ENCODE measurements around the gene GNAZ.
A peak's percentile ranks its signal among the peaks of the same experiment; 100 is the strongest.

GNAZ gene

DNA sequence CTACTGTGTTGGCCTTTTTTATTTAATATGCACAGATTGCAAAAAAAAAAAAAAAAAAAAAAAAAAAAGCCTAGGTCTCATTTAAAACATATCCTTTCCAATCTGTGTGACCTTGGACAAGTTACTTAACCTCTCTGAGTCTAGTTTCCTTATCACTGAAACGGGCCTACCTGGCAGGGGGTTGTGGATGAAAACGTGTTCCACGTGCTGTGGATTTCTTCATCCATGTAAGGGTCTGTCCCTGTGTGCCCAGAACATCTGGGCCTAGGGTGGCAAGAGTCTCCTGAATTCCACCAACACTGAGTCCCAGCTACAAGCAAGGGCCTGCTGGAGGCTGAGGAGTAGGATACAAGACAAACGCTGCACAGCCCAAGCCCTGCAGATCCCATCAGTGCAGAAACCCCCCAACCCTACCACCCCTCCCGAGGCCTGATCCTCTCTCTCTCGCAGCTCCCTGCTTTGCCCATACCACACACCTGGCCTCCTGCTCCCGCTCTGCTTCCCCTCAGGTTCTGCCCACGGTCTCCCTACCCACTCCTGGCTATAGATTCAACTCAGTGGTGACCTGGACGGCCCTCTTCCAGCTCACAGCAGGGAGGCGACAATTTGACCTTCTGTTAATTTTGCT is 4.7 kb upstream of the GNAZ start:
- Histone ChIP-seq H3K4me3 (no peak overlapping the region), H3K9ac (ENCODE audit: insufficient read length) (no peak overlapping the region)
- DNase-seq (ENCODE audit: low read depth, low spot score) = no peak

DNA sequence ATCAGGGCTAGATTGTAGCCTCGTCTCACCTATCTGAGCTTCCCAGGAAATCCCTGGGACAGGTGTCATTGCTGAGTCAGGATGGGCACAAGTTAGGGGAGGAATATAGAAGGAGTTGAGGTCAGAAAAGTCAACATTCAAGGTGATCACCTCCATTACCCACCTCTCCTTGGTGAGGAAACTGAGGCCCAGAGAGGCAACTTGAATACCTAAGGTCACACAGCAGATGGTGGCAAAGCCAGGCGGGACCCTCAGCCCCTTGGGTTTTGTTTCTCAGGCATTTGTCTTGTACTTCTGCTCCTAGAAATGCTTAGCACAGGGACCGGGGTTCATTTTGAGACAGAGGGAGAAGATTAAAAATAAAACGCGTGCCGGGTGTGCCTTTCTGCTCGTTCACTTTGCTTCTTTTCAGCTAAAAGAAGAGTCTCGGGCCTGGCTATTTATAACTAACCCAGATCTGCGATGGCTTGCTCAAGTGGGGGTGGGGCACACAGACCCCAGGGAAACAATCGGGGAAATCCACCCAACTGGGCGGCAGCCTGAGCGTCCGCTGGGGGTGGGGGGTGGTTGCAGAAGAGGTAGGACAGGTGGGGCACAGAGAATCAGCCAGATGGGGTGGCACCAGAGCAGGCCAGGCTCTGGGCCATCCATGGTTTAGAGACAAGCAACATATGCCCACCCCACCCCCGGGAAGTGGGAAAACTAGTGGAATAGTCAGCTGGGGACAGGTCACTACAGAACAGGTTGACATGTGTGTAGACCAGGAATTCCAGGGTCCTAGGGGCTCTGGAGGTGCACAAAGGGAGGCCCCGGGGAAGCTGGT is 3.9 kb upstream of the GNAZ start:
- Histone ChIP-seq H3K27ac (no peak overlapping the region), H3K9ac (ENCODE audit: insufficient read length) (no peak overlapping the region)

More for the DNA sequence above, 4.7 kb upstream of the GNAZ start:
- H3K9me3 ChIP-seq (ENCODE audit: low read depth, low read length) = no peaks in the 10 kb centered on the region
- no peak for TF ChIP-seq FOXP2 (optimal IDR thresholded peaks at IDR 0.05; ENCODE audit: control extremely low read depth, extremely low read length, insufficient read depth)
- no peak for TF ChIP-seq EZH2 (IDR thresholded peaks at IDR 0.05)
- TF ChIP-seq POLR2AphosphoS5 (IDR thresholded peaks at IDR 0.05; ENCODE audit: borderline replicate concordance, low read depth, low read length) = no peak
- H3K27ac ChIP-seq = no peak overlapping the region
- no peaks in the 10 kb centered on the region for H3K36me3 ChIP-seq (ENCODE audit: insufficient read depth, low read length)

DNA sequence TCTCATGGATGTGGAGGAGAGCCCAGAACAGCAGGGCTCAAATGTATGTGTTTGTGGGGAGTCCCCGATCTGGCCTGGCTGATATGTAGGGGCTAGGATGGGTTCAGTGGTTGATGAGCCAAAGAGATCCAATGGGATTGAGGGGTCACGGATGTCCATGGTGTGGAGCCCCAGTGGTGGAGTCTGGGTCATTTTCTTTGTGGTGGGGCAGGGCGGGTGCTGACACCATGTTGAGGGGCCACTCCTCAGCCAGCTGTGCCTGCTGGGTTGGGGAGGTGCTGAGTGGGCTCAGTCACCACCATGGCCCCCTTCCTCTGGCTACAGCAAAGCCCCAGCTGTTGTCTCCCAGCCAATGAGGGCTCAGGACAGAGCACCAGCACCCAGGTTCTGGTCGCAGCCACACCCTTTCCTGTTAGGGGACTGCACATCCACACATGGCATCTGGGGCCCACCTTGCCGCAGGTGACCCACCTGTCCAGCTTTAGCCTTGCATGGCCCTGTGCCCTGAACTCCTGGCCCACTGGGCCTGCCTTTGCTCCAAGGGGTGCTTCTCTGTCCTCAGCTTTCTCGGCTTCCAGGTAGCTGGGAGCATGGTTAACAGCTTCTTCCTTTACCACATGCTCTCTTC is 3.2 kb upstream of the GNAZ start:
- H3K4me3 ChIP-seq = no peak overlapping the region
- H3K36me3 ChIP-seq (ENCODE audit: insufficient read depth, low read length) = no peaks in the 10 kb centered on the region
- H3K9ac ChIP-seq (ENCODE audit: insufficient read length) = no peak overlapping the region
- no peak overlapping the region for H3K27ac ChIP-seq
- no peak for TF ChIP-seq EZH2 (IDR thresholded peaks at IDR 0.05)
- no peak for TF ChIP-seq POLR2AphosphoS5 (IDR thresholded peaks at IDR 0.05; ENCODE audit: borderline replicate concordance, low read depth, low read length)
- no peak for TF ChIP-seq FOXP2 (optimal IDR thresholded peaks at IDR 0.05; ENCODE audit: control extremely low read depth, extremely low read length, insufficient read depth)
- DNase-seq (ENCODE audit: low read depth, low spot score) = no peak
- no peaks in the 10 kb centered on the region for H3K9me3 ChIP-seq (ENCODE audit: low read depth, low read length)

More for the DNA sequence above, 3.9 kb upstream of the GNAZ start:
- no peak for DNase-seq (ENCODE audit: low read depth, low spot score)
- TF ChIP-seq POLR2AphosphoS5 (IDR thresholded peaks at IDR 0.05; ENCODE audit: borderline replicate concordance, low read depth, low read length) = no peak
- TF ChIP-seq EZH2 (IDR thresholded peaks at IDR 0.05) = no peak
- TF ChIP-seq FOXP2 (optimal IDR thresholded peaks at IDR 0.05; ENCODE audit: control extremely low read depth, extremely low read length, insufficient read depth) = no peak
- Histone ChIP-seq H3K36me3 (ENCODE audit: insufficient read depth, low read length) (no peaks in the 10 kb centered on the region), H3K4me3 (no peak overlapping the region), H3K9me3 (ENCODE audit: low read depth, low read length) (no peaks in the 10 kb centered on the region)

DNA sequence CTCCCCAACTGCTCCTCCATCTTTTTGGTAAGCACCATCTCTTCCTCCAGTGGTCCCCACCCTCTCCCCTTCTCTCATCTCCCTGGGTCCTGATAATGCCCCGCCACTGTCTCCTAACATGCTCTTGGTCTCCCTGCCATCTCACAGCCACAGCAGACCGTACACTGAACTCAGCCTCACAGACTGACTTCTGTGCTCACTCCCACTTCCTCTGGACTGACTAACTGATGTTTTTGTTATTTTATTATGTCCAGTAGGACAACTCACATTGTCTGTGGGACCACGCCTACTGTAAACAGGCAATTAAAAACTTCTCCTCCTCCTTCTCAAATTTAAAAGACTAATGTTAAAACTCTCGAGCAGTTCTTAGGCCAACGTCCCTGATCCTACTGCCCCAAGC is 2.6 kb upstream of the GNAZ start:
- DNase-seq (ENCODE audit: low read depth, low spot score) = no peak
- no peak overlapping the region for H3K4me3 ChIP-seq
- no peaks in the 10 kb centered on the region for H3K36me3 ChIP-seq (ENCODE audit: insufficient read depth, low read length)
- TF ChIP-seq FOXP2 (optimal IDR thresholded peaks at IDR 0.05; ENCODE audit: control extremely low read depth, extremely low read length, insufficient read depth) = no peak
- no peak for TF ChIP-seq EZH2 (IDR thresholded peaks at IDR 0.05)
- no peak for TF ChIP-seq POLR2AphosphoS5 (IDR thresholded peaks at IDR 0.05; ENCODE audit: borderline replicate concordance, low read depth, low read length)
- H3K9ac ChIP-seq (ENCODE audit: insufficient read length) = no peak overlapping the region
- H3K9me3 ChIP-seq (ENCODE audit: low read depth, low read length) = no peaks in the 10 kb centered on the region
- no peak overlapping the region for H3K27ac ChIP-seq

DNA sequence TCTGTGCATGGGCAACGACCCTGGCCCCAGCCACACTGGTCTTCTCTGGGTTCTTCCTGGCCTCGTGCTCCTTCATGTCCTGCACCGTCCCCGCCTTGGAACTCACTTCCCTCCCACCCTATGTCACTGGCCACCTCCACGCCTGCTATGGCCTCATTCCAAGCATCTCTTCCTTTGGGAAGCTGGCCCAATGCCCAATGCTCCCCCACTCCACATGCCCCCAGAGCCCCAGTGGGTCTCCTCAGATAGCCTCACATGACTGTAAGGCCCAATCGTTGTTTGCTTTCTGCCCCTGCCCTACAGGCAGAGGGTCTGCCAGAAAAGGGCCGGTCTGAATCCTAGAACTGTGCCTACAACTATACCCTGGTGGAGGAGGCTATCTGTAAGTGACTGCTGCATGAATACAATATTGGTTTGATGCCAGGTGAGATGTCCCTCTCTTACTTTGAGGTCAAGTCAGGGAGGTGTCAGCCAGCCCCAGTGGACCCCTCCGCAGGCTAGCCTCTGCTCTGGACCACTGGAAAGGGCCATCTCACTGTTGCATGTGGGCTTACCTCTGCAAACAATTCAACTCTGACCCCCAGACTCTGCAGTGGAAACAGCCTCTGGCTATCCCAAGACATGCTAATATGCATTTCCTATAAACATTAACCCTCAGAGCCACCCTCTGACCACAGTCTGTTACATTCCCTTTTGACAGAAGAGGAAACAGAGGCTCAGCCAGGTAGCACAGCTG is 2.1 kb upstream of the GNAZ start:
- no peak overlapping the region for H3K4me3 ChIP-seq
- DNase-seq (ENCODE audit: low read depth, low spot score) = no peak
- H3K9me3 ChIP-seq (ENCODE audit: low read depth, low read length) = no peaks in the 10 kb centered on the region
- TF ChIP-seq FOXP2 (optimal IDR thresholded peaks at IDR 0.05; ENCODE audit: control extremely low read depth, extremely low read length, insufficient read depth) (no peak), POLR2AphosphoS5 (IDR thresholded peaks at IDR 0.05; ENCODE audit: borderline replicate concordance, low read depth, low read length) (no peak), EZH2 (IDR thresholded peaks at IDR 0.05) (no peak)
- H3K9ac ChIP-seq (ENCODE audit: insufficient read length) = no peak overlapping the region
- no peak overlapping the region for H3K27ac ChIP-seq
- no peaks in the 10 kb centered on the region for H3K36me3 ChIP-seq (ENCODE audit: insufficient read depth, low read length)

DNA sequence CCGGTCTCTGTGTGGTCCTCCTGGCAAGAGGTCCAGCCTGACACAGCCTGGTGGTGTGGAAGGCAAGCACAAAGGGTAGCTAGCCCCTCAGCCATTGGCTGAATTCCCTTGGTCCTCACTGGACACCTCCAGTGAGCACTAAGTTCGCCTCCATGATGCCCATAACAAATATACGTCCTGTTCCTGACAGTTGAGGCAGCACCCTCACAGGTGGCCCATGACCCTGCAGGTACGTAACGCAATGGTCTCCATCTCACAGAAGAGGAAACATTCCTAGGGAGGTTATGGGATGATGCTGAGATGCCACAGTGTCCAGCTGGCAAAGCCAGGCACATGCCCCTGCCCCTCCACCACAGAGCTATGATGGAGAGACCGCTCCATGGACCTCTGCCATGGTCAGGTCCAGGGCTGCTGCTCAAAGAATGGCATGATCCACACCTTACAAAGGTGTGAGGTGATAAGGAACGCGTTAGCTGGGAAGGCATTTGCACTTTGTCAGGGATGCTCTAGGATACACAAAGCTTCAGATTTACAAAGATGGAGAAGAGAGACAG is 1.4 kb upstream of the GNAZ start:
- Histone ChIP-seq H3K9ac (ENCODE audit: insufficient read length) (no peak overlapping the region), H3K27ac (no peak overlapping the region), H3K36me3 (ENCODE audit: insufficient read depth, low read length) (no peaks in the 10 kb centered on the region), H3K4me3 (no peak overlapping the region), H3K9me3 (ENCODE audit: low read depth, low read length) (no peaks in the 10 kb centered on the region)
- TF ChIP-seq POLR2AphosphoS5 (IDR thresholded peaks at IDR 0.05; ENCODE audit: borderline replicate concordance, low read depth, low read length) = no peak
- no peak for TF ChIP-seq FOXP2 (optimal IDR thresholded peaks at IDR 0.05; ENCODE audit: control extremely low read depth, extremely low read length, insufficient read depth)
- TF ChIP-seq EZH2 (IDR thresholded peaks at IDR 0.05) = no peak
- no peak for DNase-seq (ENCODE audit: low read depth, low spot score)

DNA sequence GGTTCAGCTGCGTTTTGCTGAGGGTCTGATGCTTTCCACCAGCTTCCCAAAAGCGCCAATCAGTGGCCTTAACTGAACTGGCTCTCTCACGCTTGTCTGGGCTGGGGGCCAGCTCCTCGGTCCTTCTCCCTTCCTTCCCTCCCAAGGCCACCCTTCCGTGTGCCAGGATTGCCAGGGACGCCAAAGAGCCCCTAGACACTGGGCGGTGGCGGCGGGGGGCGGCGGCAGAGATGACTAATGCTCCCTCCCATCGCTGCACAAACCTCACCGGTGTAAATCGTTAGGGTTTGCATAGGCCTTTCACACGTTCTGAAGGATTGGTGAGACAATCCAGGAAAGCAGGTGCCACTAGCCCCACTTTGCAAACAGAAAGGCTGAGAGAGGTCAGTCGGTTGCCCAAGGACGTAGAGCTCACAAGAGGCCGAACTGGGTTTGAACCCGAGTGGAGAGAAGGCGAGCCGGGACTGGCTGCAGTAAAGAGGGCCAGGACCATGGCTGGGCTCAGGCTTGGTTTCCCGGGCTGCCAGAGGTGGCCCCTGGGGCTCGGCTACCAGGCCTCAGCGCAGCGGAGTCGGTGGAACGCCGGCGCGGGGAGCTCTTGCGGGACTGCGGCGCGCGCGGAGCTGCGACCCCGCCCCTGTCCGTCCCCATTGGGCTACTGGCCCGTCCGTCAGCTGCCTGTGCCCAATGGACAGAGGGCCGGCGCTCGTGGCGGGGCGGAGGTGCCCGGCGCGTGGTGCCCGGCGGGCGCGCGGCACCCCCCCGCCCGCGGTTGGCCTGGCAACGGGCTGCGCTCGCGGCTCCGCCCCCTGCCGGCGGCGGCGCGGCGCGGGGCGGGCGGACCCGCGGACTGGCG is 589 bp upstream of the GNAZ start:
- DNase-seq (ENCODE audit: low read depth, low spot score) = peak; percentile 5
- H3K9me3 ChIP-seq (ENCODE audit: low read depth, low read length) = no peaks in the 10 kb centered on the region
- peak overlapping the region; percentile 79 for H3K4me3 ChIP-seq
- TF ChIP-seq POLR2AphosphoS5 (IDR thresholded peaks at IDR 0.05; ENCODE audit: borderline replicate concordance, low read depth, low read length) = no peak; the same call in 1 of the 2 replicates
- TF ChIP-seq FOXP2 (optimal IDR thresholded peaks at IDR 0.05; ENCODE audit: control extremely low read depth, extremely low read length, insufficient read depth) = no peak
- H3K36me3 ChIP-seq (ENCODE audit: insufficient read depth, low read length) = no peaks in the 10 kb centered on the region
- no peak overlapping the region for H3K27ac ChIP-seq
- no peak overlapping the region for H3K9ac ChIP-seq (ENCODE audit: insufficient read length)
